ENCODE data around the gene C12orf42. TPM values are rescaled to one million over a fixed set of nuclear protein-coding genes. Genes with fewer than 3 reads are reported as not detected.

The C12orf42 gene
- total and polyA plus RNA-seq, 7 experiments from 2014 or later, result 2.6 to 15.4 (median 7.9) TPM

- ATAC-seq (no peak), DNase-seq (no peak)
- POLR2A ChIA-PET, result no interaction called here
- Histone ChIP-seq H3K27me3 (ENCODE audit: control insufficient read depth in 2 of 2, insufficient read depth in 2 of 2, low read length in 2 of 2) (no peaks in the 10 kb centered on the region), H3K36me3 (ENCODE audit: control insufficient read depth in 2 of 3, insufficient read depth in 3 of 3, low read length in 3 of 3) (no peaks in the 10 kb centered on the region), H3K4me1 (ENCODE audit: control insufficient read depth in 2 of 2, insufficient read depth in 2 of 2, low read length in 2 of 2) (no peaks in the 10 kb centered on the region), H3K4me3 (ENCODE audit: low read length) (no peak overlapping the region), H3K9me3 (ENCODE audit: control insufficient read depth in 2 of 3, low read length in 3 of 3) (no peaks in the 10 kb centered on the region), H3K27ac (ENCODE audit: low read depth, low read length) (no peak overlapping the region)
- intact Hi-C loops (cut with micrococcal nuclease), result no loop called here
- CTCF ChIA-PET, result no interaction called here
- H3K36me3 Mint-ChIP-seq, result peaks cover 0 to 10% (median 8%) of the 10 kb centered on the region in 5 donors
- no peak overlapping the region for H3K27ac Mint-ChIP-seq
- no peak overlapping the region for H3K4me3 Mint-ChIP-seq
- H3K27me3 Mint-ChIP-seq, result no peaks in the 10 kb centered on the region
- no peaks in the 10 kb centered on the region for H3K4me1 Mint-ChIP-seq
- peaks cover 0 to 12% (median 2%) of the 10 kb centered on the region in 11 donors for H3K9me3 Mint-ChIP-seq
Measured at GRCh38 chr12:103336940-103337339, 158.8 kb downstream of the C12orf42 start.

DNA sequence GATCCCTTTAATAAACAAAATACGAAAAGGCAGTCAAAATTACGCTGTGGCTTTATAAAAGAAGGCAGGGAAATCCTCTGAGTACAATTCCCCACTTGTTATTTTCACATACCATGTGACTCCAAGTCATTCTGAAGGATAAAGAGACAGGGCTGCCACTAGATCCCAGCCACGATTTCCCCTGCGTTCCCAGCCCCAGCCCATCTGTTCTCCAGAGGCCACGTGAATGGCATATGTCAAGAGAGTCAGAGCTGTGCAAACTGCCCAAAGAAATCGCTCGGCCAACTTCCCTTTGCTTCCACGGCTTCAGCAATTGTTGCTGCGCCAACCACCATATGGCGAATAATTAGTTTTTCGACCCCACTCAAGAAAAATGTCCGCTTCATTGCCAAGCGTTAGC is 161.3 kb downstream of the C12orf42 start:
- H3K27ac Mint-ChIP-seq, result no peak overlapping the region
- intact Hi-C loops (cut with micrococcal nuclease), result no loop called here
- ChIA-PET POLR2A (no interaction called here), CTCF (no interaction called here)
- ATAC-seq (no peak), DNase-seq (no peak)
- no peak overlapping the region for H3K27ac ChIP-seq (ENCODE audit: low read depth, low read length)
- H3K4me1 Mint-ChIP-seq, result peaks cover 0 to 3% (median 0%) of the 10 kb centered on the region in 7 donors
- no peaks in the 10 kb centered on the region for H3K36me3 ChIP-seq (ENCODE audit: control insufficient read depth in 2 of 3, insufficient read depth in 3 of 3, low read length in 3 of 3)
- H3K4me3 Mint-ChIP-seq, result no peak overlapping the region
- H3K27me3 ChIP-seq (ENCODE audit: control insufficient read depth in 2 of 2, insufficient read depth in 2 of 2, low read length in 2 of 2), result no peaks in the 10 kb centered on the region
- no peaks in the 10 kb centered on the region for H3K4me1 ChIP-seq (ENCODE audit: control insufficient read depth in 2 of 2, insufficient read depth in 2 of 2, low read length in 2 of 2)
- H3K4me3 ChIP-seq (ENCODE audit: low read length), result no peak overlapping the region
- H3K27me3 Mint-ChIP-seq, result no peaks in the 10 kb centered on the region
- H3K9me3 Mint-ChIP-seq, result peaks cover 0 to 2% (median 0%) of the 10 kb centered on the region in 11 donors
- no peaks in the 10 kb centered on the region for H3K9me3 ChIP-seq (ENCODE audit: control insufficient read depth in 2 of 3, low read length in 3 of 3)
- H3K36me3 Mint-ChIP-seq, result peaks cover 0 to 3% (median 0%) of the 10 kb centered on the region in 5 donors

- H3K36me3 ChIP-seq (ENCODE audit: control insufficient read depth in 2 of 3, insufficient read depth in 3 of 3, low read length in 3 of 3), result no peaks in the 10 kb centered on the region
- intact Hi-C loops (cut with micrococcal nuclease), result no loop called here
- peaks cover 0 to 3% (median 0%) of the 10 kb centered on the region in 5 donors for H3K36me3 Mint-ChIP-seq
Measured at GRCh38 chr12:103333676-103334075, 162.1 kb downstream of the C12orf42 start.

GRCh38 chr12:103331643-103332042 is 164.1 kb downstream of the C12orf42 start:
- Histone ChIP-seq H3K4me1 (ENCODE audit: control insufficient read depth in 2 of 2, insufficient read depth in 2 of 2, low read length in 2 of 2) (no peaks in the 10 kb centered on the region), H3K36me3 (ENCODE audit: control insufficient read depth in 2 of 3, insufficient read depth in 3 of 3, low read length in 3 of 3) (no peaks in the 10 kb centered on the region), H3K27ac (ENCODE audit: low read depth, low read length) (no peak overlapping the region), H3K4me3 (ENCODE audit: low read length) (no peak overlapping the region), H3K9me3 (ENCODE audit: control insufficient read depth in 2 of 3, low read length in 3 of 3) (no peaks in the 10 kb centered on the region), H3K27me3 (ENCODE audit: control insufficient read depth in 2 of 2, insufficient read depth in 2 of 2, low read length in 2 of 2) (no peaks in the 10 kb centered on the region)
- intact Hi-C loops (cut with micrococcal nuclease), result no loop called here
- Mint-ChIP-seq H3K36me3 (peaks cover 0 to 5% (median 0%) of the 10 kb centered on the region in 5 donors), H3K4me1 (peaks cover 0 to 3% (median 0%) of the 10 kb centered on the region in 7 donors), H3K27me3 (no peaks in the 10 kb centered on the region), H3K4me3 (no peak overlapping the region), H3K27ac (peak overlapping the region in 1 of 9 donors; percentile 41), H3K9me3 (no peaks in the 10 kb centered on the region)
- POLR2A ChIA-PET, result no interaction called here
- DNase-seq (no peak), ATAC-seq (peak; percentile 14)
- CTCF ChIA-PET, result no interaction called here

More at GRCh38 chr12:103333676-103334075, 162.1 kb downstream of the C12orf42 start:
- ATAC-seq (no peak), DNase-seq (no peak)
- H3K27me3 ChIP-seq (ENCODE audit: control insufficient read depth in 2 of 2, insufficient read depth in 2 of 2, low read length in 2 of 2), result no peaks in the 10 kb centered on the region
- H3K27ac ChIP-seq (ENCODE audit: low read depth, low read length), result no peak overlapping the region
- H3K4me3 ChIP-seq (ENCODE audit: low read length), result no peak overlapping the region
- no peak overlapping the region for H3K4me3 Mint-ChIP-seq
- H3K27ac Mint-ChIP-seq, result no peak overlapping the region
- H3K4me1 ChIP-seq (ENCODE audit: control insufficient read depth in 2 of 2, insufficient read depth in 2 of 2, low read length in 2 of 2), result no peaks in the 10 kb centered on the region
- no peaks in the 10 kb centered on the region for H3K9me3 ChIP-seq (ENCODE audit: control insufficient read depth in 2 of 3, low read length in 3 of 3)
- peaks cover 0 to 2% (median 0%) of the 10 kb centered on the region in 11 donors for H3K9me3 Mint-ChIP-seq
- peaks cover 0 to 3% (median 0%) of the 10 kb centered on the region in 7 donors for H3K4me1 Mint-ChIP-seq
- POLR2A ChIA-PET, result no interaction called here
- no peaks in the 10 kb centered on the region for H3K27me3 Mint-ChIP-seq
- CTCF ChIA-PET, result no interaction called here

DNA sequence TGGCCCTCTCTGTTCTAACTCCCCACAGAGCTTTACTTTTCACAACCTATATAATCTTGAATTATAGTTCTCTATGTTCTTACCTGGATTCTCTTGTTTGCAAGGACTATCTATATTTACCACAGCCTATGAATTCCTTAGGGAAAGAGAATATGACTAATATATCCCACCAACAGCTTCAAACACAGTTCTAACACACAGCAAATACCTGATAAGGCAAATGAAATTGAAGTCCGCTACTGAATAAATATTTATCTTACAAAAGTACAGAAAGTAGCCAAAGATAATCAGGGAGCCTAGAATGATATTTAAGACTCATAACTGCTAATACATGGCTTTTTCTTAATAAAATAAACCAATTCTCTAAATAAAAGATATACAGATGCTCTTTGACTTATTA is 165.1 kb downstream of the C12orf42 start:
- Mint-ChIP-seq H3K27me3 (no peaks in the 10 kb centered on the region), H3K27ac (no peak overlapping the region), H3K9me3 (no peaks in the 10 kb centered on the region), H3K4me3 (no peak overlapping the region), H3K4me1 (peaks cover 0 to 3% (median 0%) of the 10 kb centered on the region in 7 donors), H3K36me3 (peaks cover 0 to 9% (median 0%) of the 10 kb centered on the region in 5 donors)
- ATAC-seq, result no peak
- DNase-seq, result no peak
- Histone ChIP-seq H3K4me1 (ENCODE audit: control insufficient read depth in 2 of 2, insufficient read depth in 2 of 2, low read length in 2 of 2) (no peaks in the 10 kb centered on the region), H3K27ac (ENCODE audit: low read depth, low read length) (no peak overlapping the region), H3K9me3 (ENCODE audit: control insufficient read depth in 2 of 3, low read length in 3 of 3) (no peaks in the 10 kb centered on the region), H3K27me3 (ENCODE audit: control insufficient read depth in 2 of 2, insufficient read depth in 2 of 2, low read length in 2 of 2) (no peaks in the 10 kb centered on the region), H3K4me3 (ENCODE audit: low read length) (no peak overlapping the region), H3K36me3 (ENCODE audit: control insufficient read depth in 2 of 3, insufficient read depth in 3 of 3, low read length in 3 of 3) (no peaks in the 10 kb centered on the region)
- ChIA-PET CTCF (no interaction called here), POLR2A (no interaction called here)
- intact Hi-C loops (cut with micrococcal nuclease), result no loop called here

GRCh38 chr12:103327676-103328075 is 168.1 kb downstream of the C12orf42 start:
- no peak overlapping the region for H3K27ac Mint-ChIP-seq
- Histone ChIP-seq H3K27ac (ENCODE audit: low read depth, low read length) (no peak overlapping the region), H3K36me3 (ENCODE audit: control insufficient read depth in 2 of 3, insufficient read depth in 3 of 3, low read length in 3 of 3) (no peaks in the 10 kb centered on the region), H3K27me3 (ENCODE audit: control insufficient read depth in 2 of 2, insufficient read depth in 2 of 2, low read length in 2 of 2) (no peaks in the 10 kb centered on the region), H3K9me3 (ENCODE audit: control insufficient read depth in 2 of 3, low read length in 3 of 3) (no peaks in the 10 kb centered on the region), H3K4me3 (ENCODE audit: low read length) (no peak overlapping the region), H3K4me1 (ENCODE audit: control insufficient read depth in 2 of 2, insufficient read depth in 2 of 2, low read length in 2 of 2) (no peaks in the 10 kb centered on the region)
- peaks cover 0 to 4% (median 0%) of the 10 kb centered on the region in 11 donors for H3K9me3 Mint-ChIP-seq
- H3K36me3 Mint-ChIP-seq, result peaks cover 0 to 9% (median 0%) of the 10 kb centered on the region in 5 donors
- ChIA-PET CTCF (no interaction called here), POLR2A (no interaction called here)
- ATAC-seq (no peak), DNase-seq (no peak)
- H3K4me3 Mint-ChIP-seq, result no peak overlapping the region
- H3K27me3 Mint-ChIP-seq, result peaks cover 0 to 2% (median 0%) of the 10 kb centered on the region in 5 donors
- intact Hi-C loops (cut with micrococcal nuclease), result no loop called here
- H3K4me1 Mint-ChIP-seq, result peaks cover 0 to 3% (median 0%) of the 10 kb centered on the region in 7 donors

GRCh38 chr12:103326190-103326589 is 169.6 kb downstream of the C12orf42 start:
- H3K4me3 ChIP-seq (ENCODE audit: low read length), result no peak overlapping the region
- H3K9me3 ChIP-seq (ENCODE audit: control insufficient read depth in 2 of 3, low read length in 3 of 3), result no peaks in the 10 kb centered on the region
- CTCF ChIA-PET, result no interaction called here
- ATAC-seq (no peak), DNase-seq (no peak)
- no peak overlapping the region for H3K4me3 Mint-ChIP-seq
- H3K27me3 ChIP-seq (ENCODE audit: control insufficient read depth in 2 of 2, insufficient read depth in 2 of 2, low read length in 2 of 2), result no peaks in the 10 kb centered on the region
- H3K4me1 ChIP-seq (ENCODE audit: control insufficient read depth in 2 of 2, insufficient read depth in 2 of 2, low read length in 2 of 2), result no peaks in the 10 kb centered on the region
- H3K4me1 Mint-ChIP-seq, result no peaks in the 10 kb centered on the region
- peaks cover 0 to 2% (median 0%) of the 10 kb centered on the region in 5 donors for H3K27me3 Mint-ChIP-seq
- POLR2A ChIA-PET, result no interaction called here
- no peak overlapping the region for H3K27ac ChIP-seq (ENCODE audit: low read depth, low read length)
- H3K36me3 ChIP-seq (ENCODE audit: control insufficient read depth in 2 of 3, insufficient read depth in 3 of 3, low read length in 3 of 3), result no peaks in the 10 kb centered on the region
- intact Hi-C loops (cut with micrococcal nuclease), result loop anchor here (1.0 kb wide), 2 partner anchors 178 to 222 kb away; no protein-coding TSS in a partner anchor
- peaks cover 0 to 7% (median 0%) of the 10 kb centered on the region in 11 donors for H3K9me3 Mint-ChIP-seq
- peaks cover 0 to 13% (median 0%) of the 10 kb centered on the region in 5 donors for H3K36me3 Mint-ChIP-seq
- H3K27ac Mint-ChIP-seq, result no peak overlapping the region
